HG03196 (cell line): ENCODE results near the gene LRRC74A.
"Not testable (repeated sequence)": the region's sequence is repeated elsewhere in the genome, so short reads cannot be mapped to it uniquely, and the experiment has no call there.

Experiments
- ATAC-seq: cut with Tn5 transposase; IDR thresholded peaks from one replicate; pipeline ENCODE4 v1.9.1; 2021; ENCODE audit not compliant: unreplicated experiment

The LRRC74A gene

DNA sequence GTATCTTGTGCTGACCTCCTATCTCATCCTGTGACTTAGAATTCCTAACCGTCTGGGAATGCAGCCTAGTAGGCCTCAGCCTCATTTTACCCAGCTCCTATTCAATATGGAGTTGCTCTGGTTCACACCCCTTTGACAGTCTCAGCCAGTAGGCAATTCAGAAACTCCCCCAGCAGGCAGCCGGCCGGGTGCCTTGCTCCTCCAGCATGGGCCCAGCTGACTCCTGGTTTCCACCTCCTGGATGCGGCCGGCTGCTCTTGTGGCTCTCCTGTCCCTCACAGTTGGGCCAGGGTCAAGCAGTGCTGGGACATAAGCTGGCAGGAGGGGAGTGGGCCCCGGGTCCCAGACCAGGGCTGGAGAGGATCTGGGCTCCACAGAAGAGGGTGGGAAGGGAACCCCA, 58.2 kb downstream of the LRRC74A start:
- ATAC-seq = no peak

DNA sequence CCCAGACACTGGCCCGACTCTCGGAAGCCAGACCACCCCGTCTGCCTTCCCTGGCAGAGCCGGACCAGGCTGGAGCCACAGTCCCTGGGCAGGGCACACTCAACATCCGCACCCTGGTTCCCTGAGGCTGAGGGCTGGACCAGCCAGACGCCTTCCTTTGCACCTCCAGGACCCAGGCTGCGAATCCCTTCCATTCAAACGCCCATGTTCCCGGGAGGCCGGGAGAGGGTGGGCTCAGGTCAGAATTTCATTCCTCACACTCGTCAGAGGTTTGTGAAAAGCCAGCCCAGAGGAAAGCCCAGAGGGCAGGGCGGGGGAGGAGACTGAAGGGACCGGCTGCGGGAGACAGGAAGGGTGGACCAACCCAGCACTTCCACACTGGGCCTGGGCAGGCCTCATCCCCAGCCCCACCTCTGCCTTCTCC, 58.7 kb downstream of the LRRC74A start:
- ATAC-seq = no peak

DNA sequence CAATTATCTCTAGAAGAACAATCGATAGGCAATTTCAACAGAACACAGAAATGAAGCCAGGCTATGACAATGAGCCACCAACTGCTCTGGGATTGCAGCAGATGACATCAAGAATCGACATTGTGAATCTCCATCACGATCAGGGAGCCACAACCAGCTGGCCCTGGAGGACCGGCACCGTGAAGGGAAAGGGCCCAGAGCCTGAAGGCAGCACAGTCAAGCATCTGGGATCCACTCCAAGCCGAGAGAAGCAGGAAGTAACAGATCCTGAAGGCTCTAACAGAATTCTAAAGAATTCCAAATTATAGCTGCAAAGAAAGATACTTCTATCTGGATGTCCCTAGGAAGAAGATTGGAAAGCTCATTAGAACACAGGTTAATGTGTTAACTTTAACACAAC, 61.0 kb downstream of the LRRC74A start:
- no peak for ATAC-seq

DNA sequence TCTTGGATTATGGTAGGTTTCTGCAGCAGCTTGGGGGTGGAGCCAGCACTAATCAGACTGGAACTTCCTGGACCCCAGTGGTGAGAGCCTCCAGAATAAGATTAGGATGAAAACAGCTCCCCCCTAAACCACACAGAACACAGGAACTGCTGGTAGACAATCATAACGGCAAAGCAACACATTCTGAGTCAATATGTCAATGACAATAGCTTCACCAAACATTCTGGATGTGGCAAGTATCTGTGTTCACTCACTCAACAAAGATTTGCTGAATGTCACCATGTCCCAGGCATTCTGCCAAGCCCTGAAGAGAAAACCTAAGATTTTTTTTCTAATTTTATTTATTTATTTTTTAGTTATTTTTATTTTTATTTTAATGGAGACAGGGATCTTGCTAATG, 65.2 kb downstream of the LRRC74A start:
- ATAC-seq = no peak

DNA sequence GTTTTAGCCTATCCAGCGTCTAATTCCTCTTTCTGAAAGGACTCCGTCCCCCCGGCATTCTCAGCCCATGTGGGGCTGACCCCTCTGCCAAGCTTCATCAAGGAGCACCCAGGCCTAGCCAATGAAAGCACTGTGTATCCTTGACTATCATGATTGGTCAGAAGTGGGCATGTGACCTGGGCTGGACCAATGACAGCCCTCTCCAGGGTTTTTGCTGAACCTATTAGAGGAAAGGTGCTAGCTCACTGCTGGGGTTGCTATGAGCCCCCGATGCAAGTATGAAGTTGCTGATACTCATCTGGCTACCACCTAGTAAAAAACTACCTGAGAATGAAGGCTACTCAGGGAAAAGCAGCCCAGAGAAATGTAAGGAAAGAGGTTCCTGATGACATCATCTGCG, 68.1 kb downstream of the LRRC74A start:
- ATAC-seq = no peak

DNA sequence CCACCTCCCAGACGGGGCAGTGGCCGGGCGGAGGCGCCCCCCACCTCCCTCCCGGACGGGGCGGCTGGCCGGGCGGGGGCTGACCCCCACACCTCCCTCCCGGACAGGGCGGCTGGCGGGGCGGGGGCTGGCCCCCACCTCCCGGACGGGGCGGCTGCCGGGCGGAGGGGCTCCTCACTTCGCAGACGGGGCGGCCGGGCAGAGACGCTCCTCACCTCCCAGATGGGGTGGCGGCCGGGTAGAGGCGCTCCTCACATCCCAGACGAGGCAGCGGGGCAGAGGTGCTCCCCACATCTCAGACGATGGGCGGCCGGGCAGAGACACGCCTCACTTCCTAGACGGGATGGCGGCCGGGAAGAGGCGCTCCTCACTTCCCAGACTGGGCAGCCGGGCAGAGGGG, 71.8 kb downstream of the LRRC74A start:
- not testable (repeated sequence) for ATAC-seq

DNA sequence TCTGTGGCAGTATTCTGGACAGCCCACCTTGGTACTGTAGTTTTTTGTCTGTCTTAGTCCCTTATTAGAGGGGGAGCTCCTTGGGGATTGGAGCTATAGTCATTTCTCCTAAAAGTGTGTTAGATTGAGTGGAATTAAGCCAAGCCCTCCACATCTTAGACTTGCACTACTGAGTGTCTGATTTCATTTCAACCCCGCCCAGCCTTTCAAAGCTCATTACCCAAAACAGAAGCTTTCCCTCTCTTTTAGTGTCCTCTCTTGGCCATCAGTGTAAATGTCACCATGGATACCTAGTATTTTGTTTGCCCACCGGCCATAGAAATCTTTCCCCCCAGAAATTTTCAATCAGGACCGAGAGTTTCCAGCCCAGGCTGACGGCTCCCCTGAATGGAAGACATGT, 74.5 kb downstream of the LRRC74A start:
- no peak for ATAC-seq

DNA sequence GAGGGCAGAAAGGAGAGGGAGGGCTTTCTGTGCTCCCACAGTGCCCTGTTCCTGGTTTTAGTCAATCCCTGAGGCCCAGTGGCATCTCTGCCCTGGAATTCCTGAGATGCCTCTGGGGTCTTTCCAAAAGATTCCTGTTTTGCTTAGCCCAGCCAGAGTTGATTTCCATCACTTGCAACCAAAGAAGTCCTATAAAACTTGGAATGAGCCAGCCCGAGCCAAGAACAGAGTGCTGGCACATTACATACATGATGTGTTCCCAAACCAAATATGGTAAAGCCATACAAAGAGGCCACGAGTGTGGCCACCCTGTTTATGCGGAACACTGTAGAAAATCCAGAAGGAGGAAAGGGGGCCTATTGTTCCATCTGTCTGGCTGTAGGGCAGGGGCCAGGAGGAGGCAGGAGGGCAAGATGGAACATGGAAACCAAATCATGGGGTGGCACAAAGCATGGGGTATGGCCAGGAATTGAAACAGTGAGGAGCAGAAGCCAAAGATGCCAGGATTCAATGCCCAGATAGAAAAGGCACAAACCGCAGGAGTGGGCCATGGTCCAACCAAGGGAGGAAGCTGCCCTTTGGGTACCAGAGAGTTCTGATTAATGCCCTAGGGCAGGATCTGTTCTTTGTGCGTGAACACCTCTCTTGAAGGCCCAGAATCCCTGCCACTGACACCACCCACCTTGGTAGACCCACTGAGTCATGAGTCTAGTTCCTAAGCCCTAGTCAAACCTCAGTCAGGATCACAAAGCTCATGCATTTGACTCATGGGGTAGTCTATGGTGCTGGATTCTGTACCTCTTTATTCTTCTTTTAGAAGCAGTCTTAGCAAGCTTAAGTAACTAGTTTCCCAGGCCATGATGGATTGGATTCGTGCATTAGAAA, 75.2 kb downstream of the LRRC74A start:
- ATAC-seq = no peak

DNA sequence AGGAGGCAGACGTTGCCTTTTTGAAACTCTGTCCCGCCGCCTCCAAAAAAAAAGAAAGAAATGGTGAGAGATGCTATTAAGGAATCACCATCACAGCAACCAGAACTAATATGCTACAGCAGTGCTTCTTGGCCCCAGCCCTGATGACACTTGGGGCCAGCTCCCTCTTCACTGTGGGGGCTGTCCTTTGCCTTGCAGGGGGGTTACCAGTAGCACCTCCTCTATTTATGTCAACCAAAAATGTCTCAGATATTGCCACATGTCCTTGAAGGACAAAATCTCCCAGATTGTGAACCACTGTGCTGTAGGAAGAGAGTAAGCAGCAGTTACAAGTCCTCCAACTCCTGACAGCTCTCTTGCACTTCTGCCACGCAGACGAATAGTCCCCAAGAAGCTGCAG, 76.4 kb downstream of the LRRC74A start:
- ATAC-seq = no peak

DNA sequence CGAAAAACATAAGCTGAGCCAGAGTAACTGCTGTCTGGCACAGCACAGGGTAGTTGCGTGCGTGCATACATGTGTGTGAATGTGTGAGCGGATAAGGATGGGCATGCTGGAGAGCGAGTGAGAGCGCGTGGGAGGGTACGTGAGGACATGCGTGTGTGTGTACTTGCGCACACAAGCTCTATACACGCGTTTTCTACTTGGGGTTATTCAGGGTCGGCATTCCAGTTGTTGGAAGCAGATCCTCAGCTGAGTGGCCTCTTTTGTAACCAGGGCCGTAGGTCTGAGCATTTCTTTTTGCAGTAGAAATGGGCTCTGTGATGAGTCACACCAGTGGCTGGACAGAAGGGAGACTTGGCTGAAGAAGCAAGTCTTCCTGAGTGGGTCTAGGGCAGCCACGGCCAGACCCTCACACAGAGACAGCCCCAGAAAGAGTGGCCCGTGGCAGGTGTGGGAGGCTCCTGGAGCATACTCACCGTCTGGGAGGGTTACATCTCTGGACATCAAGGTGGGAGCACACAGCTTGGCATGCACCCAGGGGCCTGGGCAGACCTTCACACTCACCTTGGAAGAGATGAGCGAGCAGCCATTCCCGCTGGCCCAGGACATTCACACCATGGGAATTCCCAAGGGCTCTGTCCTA, 78.0 kb downstream of the LRRC74A start:
- no peak for ATAC-seq

DNA sequence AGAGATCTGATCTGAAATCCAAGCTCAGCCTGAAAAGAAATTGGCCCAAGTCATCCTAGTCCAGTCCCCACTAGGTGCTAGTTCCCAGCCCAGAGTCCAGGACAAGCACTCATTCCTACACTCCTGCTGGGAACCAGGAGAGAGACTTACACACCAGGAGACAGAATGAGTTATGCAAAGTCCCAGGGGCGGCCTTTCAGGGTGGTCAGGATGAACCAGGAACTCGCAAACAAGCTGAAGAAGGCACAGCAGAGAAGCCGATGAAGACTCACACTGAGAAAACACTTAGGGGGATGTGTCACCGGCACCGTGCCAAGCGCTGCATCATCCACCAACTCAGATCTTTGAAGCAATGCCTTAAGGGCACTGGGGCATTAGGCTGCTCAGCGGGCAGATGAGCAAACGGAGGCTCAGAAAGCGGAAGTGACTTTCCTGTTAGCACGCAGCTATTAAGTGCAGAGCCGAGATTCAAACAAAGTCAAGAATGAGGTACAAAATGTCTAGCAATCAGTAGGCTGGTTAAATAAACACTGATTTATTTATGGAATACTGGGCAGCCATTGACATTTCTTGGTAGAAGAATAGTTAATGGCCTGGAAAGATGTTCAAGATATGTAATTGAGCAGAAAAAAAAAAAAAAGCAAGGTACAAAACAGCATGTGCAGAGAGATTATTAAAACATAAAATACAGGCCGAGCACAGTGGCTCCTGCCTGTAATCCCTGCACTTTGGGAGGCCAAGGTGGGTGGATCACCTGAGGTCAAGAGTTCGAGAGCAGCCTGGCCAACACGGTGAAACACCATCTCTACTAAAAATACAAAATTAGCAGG, 78.7 kb downstream of the LRRC74A start:
- ATAC-seq = peak; percentile 83

DNA sequence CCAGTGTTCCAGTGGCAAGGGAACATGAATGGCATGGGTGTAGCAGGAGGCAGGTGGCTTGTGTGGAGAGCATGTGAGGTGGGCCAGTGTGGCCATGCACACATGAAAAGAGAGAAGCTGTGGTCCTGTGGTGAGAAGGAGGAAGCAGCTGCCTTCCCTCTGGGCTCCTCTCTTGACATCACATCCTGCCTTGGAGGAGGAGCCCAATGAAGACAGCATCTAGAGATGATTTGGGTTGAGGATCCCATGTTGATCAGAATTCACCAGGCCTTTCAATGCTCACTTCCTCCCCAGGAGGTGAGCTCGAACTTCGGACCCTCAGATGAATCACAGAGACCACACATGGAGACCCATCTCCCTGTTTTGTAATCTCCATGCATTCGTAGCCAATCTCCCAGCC, 82.6 kb downstream of the LRRC74A start:
- no peak for ATAC-seq

DNA sequence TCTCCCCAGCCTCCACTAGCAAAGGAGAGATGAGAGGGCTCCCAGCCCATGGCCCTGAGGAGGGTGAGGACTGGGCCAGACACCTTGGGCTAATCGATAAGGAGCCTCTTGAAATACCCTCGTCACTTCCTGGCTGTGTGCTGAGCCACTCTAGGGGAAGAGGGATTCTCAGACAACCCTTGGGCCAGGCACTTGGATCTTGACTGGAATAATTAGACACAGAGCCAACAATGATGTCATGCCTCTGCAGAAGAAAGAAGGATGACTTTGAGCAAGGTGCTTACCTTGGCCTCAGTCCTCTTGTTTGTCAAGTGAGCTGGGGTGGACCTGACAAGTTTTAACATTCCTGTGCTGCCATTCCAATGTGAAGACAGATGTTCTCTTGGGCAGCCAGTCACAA, 83.1 kb downstream of the LRRC74A start:
- no peak for ATAC-seq

DNA sequence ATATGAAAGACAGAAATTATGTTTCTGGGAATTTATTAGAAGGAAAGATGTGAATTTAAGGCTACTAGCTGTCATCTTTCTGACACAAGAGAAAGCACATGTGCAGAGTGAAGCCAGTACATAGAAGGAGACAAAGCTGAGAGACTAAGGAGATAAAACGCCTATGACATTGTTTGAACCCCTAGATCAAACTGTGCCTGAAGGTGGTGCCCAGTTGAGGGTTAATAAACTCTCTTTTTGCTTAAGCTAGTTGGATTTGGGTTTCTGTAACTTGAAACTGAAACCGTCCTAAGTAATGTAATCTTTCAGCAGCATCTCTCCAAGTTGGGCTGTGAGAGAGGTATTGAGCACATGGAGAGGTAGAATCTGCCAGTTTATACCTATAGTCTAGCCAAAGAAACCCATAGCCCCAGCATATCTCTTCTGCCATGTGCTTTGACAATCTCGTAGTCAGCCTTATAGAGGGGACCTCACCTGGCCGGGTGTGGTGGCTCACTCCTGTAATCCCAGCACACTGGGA, 84.2 kb downstream of the LRRC74A start:
- ATAC-seq = no peak

DNA sequence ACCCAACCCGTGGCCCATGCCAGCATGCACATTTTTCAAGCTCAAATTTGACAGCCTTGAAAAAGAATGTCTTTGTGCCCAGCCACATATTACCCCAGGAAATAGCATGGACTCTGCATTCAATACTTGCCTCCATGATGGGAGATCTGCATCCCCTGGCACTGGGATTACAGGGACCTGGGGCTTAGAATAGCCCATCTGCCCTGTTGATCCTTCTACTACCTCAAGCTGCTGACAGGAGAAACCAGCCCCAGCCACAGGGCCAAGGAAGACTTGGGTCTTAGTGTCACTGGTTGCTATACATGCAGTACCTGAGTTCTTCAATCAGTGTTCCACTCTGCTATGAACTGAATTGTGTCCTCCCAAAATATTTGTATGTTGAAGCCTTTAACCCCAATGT, 85.3 kb downstream of the LRRC74A start:
- no peak for ATAC-seq

DNA sequence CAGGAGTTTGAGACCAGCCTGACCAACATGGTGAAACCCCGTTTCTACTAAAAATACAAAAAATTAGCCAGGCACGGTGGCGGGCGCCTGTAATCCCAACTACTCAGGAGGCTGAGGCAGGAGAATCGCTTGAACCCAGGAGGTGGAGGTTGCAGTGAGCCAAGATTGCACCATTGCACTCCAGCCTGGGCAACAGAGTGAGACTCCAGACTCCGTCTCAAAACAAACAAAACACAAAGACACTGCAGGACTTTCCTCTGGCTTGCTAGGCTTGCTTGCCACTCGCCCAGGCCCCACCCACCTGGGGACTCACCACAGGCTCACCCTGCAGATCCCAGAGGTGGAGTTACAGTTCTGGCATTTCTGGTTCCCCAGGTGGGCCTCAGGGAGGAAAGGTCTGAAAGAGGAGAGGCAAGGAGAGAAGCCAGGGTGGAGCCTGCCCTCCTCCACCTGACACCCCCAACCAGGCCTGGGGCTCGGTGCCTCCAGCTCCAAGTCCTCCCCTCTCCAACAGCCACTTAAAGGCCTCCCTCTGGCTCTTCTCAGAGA, 88.4 kb downstream of the LRRC74A start:
- not testable (repeated sequence) for ATAC-seq

DNA sequence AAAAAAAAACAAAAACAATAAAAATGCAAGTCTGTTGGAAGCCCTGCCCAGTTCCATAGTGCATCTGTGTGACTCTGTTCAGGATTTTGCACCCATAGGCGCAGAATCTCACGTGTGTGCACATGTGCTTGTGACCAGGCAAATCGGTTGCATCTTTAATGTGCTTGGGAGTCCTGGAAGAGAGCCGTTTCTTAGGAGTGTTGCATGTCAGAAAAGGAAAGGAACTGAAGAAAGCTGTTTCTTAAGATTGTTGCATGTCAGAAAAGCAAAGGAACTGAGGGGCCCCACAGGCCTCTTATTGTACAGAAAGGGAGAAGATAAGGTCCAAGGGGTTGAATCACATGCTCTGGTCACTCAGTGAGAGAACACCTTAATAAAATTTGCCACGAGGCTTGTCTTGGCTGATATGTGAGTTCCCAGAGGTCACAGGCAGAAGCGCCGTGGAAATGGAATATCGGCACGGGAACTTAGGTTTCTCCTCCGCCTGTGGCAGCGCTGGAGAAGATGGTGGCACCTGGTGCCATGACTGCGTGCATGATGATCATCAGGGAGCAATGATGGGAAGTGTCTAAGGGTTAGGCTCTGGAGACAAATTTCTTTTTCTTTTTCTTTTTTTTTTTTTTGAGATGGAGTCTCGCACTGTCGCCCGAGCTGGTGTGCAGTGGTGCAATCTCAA, 90.0 kb downstream of the LRRC74A start:
- ATAC-seq = no peak

DNA sequence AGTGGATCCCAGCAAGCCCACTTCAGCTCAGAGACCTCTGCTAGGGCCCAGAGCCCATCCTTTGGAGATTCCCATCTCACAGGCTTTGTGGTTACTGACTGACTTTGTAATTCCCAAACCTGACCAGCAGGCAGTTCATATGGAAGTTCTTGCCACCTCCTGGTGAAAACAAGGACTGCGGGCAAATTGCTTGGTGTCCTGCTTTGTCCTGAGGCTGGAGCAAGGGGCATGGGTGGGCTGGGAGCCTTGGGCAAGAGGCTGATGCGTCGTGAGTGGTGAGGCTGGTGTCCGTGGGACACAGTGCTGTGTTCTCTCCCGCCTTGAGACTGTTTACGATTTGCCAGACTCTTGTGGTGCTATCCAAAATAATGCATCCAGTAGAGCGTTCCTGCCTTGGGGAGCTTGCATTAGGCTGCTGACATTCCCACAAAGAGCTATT, 91.0 kb downstream of the LRRC74A start:
- no peak for ATAC-seq

DNA sequence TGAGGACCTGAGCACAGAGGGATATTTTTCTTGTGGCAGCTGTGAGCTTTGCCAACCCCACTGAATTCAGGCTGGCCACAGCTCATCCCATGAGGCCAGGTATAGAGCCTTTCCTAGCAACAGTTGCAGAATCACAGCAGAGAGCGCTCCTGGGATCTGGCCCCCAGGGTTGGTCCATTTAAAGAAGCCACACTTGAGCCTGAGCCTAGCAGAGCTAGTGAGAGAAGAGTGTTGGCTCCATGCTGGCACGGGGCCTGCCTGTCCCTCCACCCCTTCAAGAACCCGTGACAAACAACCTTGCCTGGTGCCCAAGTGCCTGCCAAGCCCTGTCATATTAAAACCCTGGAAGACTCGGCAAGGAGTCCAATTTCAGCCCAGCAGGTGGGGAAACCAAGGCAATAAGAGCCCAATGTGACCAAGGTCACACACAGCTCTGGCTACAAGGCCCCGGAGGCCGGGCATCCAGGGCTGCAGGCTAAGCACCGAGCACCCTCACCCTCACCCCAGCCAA, 91.6 kb downstream of the LRRC74A start:
- ATAC-seq = no peak

DNA sequence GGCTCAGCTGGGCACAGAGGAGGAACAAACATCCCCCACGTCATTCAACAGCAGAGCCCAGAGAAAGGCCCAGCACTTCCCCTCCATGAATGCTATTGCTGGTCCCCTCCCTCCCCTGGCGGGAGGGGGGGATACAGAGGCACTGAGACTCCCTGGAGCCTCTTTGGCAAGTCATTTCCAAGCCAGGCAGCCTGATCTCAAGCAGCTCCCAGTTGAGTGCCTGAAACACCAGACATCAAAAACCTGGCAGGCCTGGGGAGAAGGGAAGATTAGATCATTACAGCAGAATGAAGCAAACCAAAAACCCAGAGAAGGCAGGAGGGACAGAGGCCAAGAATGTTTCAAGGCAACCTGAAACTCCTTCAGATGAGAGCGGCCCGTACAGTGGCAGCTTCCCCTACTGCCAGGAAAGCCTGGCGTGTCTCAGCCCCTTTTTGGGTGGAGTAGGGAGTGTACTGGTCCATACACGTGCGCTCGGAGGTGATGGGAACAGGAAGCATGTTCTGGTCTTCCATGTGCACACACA, 92.1 kb downstream of the LRRC74A start:
- no peak for ATAC-seq
